NT2/D1 (cell line): Measurements from ENCODE around the gene MFSD6.

Source experiments
- SUZ12 ChIP-seq: IDR thresholded peaks from 2 replicates; pipeline ENCODE4 v1.6.1; 2011; ENCODE audit not compliant: insufficient read length, insufficient read depth; ENCODE audit errors: extremely low read depth
- ZNF274 ChIP-seq: IDR thresholded peaks from 2 replicates; pipeline ENCODE4 v1.6.1; 2011; ENCODE audit warnings: mild to moderate bottlenecking, low read depth, low read length

GRCh38 chr2:190367091-190367490 is 41.1 kb upstream of the MFSD6 start:
- TF ChIP-seq ZNF274 (no peak), SUZ12 (no peak)
